GF-D8 (cell line): ENCODE results near the gene PRRT1B.
A peak's percentile ranks its signal among the peaks of the same experiment; 100 is the strongest.
"Not testable (repeated sequence)": the region's sequence is repeated elsewhere in the genome, so short reads cannot be mapped to it uniquely, and the experiment has no call there.

Experiments
- DNase-seq: peaks from one replicate; lab custom pipeline; 2025; lab: John Stamatoyannopoulos, UW

PRRT1B gene

DNA sequence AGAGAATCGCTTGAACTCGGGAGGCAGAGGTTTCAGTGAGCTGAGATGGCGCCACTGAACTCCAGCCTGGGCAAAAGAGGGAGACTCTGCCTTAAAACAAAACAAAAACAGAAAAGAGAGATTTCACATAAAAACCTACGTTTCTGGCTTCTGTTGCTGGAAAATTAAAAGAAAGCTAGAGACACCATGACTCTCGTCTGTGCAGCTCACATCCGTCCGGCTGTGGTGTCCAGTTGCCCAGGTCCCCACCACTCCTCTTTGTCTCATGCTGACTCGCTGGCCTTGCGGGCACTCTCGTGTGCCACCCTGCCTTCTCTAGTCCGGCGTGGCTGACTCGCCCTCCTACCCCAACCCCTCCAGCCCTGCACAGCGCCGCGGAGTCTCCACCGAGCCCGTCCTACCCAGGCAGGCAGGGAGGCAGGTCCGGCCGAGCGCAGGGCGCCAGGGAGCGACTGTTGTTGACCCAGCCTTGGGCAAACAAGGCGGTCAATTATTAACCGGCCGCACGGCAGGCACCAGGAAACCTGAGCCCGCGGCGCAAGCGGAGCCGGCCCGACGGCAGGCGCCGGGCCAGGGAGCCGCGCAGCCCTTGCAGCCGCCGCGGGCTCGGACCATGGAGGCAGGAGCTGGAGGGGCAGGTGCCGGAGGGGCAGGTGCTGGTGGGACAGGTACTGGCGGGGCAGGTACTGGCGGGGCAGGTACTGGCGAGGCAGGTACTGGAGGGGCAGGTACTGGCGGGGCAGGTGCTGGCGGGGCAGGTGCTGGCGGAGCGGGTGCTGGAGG, at the start of gene PRRT1B:
Gene PRRT1B, plus strand, starts transcription at position 521 of the 783 bp plus-strand sequence. Its CDS starts 93 bp downstream, at position 614.
- no peak for DNase-seq

DNA sequence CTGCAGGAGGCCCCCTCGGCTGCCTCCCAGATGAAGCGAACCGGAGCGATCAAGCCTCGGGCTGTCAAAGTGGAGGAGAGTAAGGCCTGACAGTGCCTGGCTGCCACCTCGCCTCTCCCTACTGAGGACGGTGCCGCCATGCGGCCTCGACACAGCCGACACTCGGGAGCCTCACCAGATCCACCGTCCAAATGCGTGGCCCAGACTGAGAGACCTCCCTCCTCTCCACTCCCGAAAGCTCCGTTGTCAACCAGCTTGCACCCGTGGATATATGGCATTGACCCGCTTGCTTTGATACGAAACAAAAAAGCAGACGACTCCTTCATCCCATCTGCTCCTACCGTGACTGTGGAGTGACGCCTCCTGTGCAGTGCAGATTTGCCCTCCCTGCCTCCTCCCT, 49.5 kb upstream of the PRRT1B start:
- DNase-seq, result no peak

GRCh38 chr9:131496844-131497405, 48.4 kb upstream of the PRRT1B start:
- DNase-seq, result no peak

GRCh38 chr9:131499254-131499767, 46.0 kb upstream of the PRRT1B start:
- no peak for DNase-seq

- DNase-seq, result no peak
Observed at GRCh38 chr9:131500377-131500776, 44.9 kb upstream of the PRRT1B start.

DNA sequence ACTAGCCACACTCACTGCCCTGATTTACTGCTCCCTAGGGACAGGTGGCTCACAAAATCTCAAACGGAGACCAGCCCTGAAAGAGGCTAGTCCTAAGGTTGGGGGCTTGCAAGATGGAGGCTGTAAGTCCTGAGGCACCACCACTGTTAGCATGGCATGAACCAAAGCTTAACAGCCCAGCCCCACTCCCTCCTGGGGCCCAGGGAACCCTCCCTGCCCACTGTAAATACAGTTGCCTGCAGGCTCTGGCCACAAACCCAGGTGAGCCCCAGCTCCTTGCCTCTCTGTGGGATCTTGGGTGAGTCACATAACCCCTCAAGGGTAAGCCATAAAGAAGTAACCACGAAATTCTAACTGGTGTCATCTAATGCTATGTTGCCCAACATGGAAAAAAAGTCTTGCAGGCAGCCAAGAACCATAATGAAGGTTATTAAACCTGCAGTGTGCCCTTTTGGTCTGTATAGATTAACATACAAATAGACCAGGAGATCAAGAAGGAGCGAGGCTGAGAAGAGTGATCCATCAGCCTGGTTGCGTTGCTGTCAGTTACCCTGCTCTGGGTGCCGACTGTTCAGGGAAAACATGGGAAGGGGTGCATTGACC, 44.3 kb upstream of the PRRT1B start:
- peak; percentile 35 for DNase-seq

DNA sequence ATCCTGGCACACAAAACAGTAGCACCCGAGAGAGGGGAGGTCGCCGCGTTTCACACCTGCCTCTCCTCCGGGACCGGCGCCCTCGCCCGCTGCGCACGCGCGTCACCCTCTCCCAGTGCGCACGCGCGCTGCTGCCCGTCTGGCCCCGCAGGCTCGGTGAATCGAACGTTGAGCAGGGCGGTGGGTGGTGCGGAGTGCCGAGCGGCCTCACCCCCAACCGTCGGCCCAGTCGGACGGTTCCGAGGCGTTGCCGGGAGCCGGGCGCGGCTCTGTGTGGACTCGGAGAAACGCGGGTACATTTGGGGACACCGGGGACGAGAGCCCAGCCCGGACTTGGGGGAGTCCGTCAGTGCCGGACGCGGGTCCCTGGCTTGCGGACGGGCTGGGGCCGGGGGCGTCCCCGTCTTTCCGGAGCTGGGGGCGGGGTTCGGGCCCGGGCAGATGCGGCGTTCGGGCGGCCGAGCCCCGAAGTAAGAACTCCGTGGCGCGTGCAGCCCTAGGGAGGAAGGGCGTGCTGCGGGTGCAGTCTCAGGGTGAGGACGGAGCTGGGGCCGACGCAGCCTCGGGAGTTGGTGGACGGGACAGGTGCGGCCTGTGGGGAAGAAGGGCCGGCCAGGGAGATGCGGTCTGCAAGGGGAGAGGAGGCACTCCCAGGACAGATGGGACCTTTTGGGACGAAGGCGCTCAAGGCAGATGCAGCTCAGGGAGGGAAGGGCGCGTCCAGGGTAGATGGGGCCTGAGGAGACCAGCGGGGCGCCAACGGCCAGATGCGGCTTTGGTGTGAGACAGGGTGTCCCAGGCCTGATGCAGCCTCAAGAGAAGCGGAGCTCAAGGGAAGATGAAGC, 42.3 kb upstream of the PRRT1B start, which contains the start of gene POMT1:
Gene POMT1, plus strand, starts transcription at position 138 of the 845 bp plus-strand sequence. CDS start 1,301 bp downstream, outside the sequence.
- DNase-seq, result peak; percentile 58

DNA sequence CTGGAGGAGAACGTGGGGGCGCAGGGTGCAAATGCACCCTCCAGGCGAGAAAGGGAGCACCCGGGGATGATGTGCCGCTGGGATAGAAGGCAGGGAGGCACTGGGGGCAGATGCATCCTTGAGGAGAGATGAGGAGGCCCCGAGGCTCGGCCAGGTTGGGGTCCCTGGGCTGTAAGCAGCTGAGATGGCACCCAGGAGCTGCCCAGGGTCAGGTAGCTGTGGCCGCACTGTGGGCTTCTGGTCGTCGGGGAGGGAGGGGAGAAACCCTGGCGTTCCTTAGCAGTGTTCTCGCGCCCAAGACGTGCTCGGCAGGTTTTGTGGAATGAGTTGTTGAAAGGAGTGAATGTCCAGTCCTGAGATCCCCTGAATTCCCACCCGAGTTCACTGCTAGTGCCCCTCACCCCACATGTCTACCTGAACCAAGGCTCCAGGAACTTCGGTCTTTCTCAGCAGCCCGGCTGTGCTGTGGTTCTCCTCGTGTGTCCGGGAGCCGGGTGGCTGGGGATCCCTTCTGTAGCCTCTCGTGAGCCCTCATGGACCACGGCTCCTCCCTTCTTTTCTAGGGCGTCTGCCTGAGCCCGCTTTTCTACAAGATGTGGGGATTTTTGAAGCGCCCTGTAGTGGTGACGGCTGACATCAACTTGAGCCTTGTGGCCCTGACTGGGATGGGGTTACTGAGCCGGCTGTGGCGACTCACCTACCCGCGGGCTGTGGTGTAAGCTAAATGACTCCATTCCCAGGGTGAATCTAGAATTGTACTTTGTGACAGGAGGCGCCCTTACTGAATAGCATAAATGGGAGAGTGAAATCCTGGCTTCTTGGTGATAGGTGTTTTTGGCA, 41.5 kb upstream of the PRRT1B start:
- DNase-seq, result peak; percentile 5

DNA sequence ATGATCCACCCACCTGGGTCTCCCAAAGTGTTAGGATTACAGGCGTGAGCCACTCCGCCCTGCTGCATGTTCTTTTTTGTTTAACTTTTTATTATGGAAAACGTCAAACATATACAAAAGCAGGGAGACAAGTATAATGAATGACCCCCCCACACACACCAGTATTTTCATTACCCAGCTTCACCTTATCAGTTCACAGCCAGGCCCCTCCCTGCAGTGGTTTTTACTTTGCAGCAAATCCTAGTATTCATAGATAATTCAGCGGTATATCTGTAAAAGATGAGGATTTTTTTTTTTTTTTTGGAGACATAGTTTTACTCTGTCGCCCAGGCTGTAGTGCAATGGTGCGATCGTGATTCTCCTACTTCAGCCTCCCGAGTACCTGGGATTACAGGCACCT, 40.3 kb upstream of the PRRT1B start:
- no peak for DNase-seq

- DNase-seq, result no peak
Observed at GRCh38 chr9:131511416-131511815, 33.9 kb upstream of the PRRT1B start.

- DNase-seq, result no peak
Observed at GRCh38 chr9:131511880-131512279, 33.4 kb upstream of the PRRT1B start.

DNA sequence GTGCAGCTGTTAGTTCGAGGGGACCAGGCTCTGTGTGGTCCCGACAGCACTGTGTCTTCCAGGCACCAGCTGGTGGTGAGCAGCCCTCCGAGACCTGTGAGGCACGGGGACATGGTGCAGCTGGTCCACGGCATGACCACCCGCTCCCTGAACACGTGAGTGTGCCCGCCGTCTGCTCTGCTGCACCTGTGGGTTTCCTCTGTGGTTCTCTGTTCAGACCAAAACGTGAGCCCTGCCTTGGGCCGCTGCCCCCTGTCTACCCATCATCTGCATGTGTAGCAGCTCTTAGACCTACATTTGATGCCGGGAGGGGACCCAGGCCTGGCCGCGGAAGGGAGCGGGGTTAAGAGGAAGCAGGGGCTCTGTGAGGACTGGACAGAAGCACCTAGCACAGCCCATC, 32.1 kb upstream of the PRRT1B start:
- DNase-seq, result no peak

DNA sequence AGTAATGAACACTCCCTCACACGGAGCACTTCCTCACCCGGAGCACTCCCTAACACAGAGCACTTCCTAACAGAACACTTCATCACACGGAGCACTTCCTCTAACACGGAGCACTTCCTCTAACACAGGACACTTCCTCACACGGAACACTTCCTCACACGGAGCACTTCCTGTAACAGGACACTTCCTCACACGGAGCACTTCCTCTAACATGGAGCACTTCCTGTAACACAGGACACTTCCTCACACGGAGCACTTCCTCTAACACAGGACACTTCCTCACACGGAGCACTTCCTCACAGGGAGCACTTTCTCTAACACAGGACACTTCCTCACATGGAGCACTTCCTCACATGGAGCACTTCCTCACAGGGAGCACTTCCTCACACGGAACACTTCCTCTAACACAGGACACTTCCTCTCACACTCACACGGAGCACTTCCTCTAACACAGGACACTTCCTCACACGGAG, 29.7 kb upstream of the PRRT1B start:
- not testable (repeated sequence) for DNase-seq

- DNase-seq, result no peak
Observed at GRCh38 chr9:131516100-131516499, 29.2 kb upstream of the PRRT1B start.

DNA sequence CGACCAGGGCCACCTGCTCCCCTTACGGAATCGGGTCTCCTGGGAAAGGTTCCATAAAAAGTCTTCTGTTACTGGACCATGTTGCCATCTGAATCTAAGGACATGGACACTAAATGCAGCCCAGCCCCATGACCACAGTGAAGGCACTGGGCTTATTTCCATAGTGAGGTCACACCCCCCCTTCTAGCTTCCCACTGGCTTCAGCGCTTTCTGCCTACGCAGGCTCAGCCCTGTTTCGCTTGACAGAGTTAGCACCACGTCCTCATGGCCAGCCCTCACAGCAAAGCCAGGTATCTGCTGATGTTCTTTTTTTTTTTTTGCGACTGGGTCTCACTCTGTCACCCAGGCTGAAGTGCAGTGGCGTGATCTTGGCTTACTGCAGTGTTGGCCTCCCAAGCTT, 28.4 kb upstream of the PRRT1B start:
- no peak for DNase-seq

DNA sequence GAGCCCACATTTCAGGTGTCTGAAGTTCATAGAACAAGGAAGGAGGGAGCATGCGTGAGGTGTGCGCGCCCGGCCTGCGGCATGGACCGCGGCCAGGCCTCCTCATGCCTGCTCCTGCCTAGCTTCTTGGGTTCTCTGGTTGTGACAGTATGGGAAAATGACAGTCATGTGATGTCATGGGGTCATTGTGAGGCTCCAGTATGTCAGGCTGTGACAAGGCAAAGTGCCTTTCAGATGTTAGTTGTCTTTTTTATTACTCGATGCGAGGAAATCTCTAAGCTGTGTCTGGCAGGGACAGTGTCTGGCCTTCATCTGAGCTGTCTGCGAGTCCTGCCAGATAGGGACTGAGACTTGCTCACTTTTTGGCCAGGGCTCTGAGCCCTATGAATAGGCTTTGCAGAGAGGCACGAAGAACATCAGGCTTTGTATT, 27.5 kb upstream of the PRRT1B start:
- no peak for DNase-seq

DNA sequence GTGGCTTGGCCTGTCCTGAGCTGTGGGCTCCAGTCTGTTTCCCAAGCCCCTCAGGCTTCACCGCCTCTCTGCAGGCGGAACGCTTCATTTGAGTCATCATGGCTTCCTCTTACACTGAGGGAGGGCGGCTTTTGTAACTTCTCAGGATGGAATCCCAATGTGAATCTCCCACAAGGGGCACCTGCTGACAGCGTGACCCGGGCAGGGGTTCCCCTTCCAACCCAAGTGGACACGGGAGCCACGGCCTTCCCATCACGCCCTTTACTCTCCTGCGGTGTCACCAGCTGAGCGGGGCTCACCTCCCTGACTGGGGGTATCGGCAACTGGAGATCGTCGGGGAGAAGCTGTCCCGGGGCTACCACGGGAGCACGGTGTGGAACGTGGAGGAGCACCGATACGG, 26.8 kb upstream of the PRRT1B start:
- DNase-seq, result no peak

DNA sequence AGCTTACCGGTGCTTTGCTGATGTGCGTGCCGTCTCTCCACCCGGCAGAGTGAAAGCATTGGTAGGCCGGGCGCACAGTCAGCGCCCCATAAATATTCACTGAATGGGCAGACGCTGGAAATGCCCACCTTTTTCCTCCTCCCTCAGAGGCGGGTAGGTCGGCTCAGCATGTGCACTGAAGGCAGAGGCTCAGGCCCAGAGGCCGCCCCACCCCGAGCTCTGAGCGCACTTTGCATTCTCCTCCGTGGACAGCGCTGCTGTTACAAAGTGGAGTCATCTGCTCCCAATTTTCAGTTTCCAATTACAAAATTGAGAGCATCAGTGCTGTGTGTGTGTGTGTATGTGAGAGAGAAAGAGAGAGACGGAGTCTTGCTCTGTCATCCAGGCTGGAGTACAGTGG, 24.8 kb upstream of the PRRT1B start:
- DNase-seq, result no peak

DNA sequence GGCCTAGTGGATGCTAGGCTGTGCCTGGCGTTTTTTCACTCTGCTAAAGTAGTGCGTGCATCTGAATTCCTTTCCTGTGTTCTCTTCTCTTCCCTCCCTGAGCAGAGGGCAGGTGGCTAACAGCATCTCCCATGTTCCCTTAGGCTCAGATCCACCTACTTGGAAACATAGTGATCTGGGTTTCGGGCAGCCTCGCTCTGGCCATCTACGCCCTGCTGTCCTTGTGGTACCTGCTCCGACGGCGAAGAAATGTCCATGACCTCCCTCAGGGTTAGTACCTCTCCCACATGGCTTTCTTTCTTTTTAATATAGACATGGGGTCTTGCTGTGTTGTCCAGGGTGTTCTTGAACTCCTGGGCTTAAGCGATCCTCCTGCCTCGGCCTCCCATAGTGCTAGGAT, 24.1 kb upstream of the PRRT1B start:
- no peak for DNase-seq

GRCh38 chr9:131521822-131522221, 23.5 kb upstream of the PRRT1B start:
- DNase-seq, result no peak
